NCI-H128 (cell line): ENCODE measurements around the gene NNMT.

Experiments used
- DNase-seq: peaks from one replicate; lab custom pipeline; 2025; ENCODE audit not compliant: unreplicated experiment; lab: John Stamatoyannopoulos, UW

NNMT gene

DNA sequence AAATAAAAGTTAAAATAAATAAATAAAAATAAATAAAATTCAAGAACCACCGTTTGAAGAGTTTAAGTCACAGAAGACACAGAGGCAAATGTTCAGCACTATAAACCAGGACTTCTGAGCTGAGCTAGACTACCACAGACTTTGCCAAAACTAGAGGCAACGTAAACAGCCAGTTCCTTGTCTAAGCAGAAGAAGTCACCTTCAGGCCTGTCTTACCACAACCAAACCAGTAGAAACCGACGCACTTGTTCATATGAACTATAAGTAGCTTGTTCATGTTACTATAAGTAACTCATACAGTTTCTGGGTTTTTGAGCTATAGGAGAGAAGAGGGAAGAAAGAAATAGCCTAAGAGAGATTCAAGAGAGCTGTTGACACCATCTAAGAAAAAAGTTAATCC, 48.3 kb downstream of the NNMT start:
- no peak for DNase-seq

DNA sequence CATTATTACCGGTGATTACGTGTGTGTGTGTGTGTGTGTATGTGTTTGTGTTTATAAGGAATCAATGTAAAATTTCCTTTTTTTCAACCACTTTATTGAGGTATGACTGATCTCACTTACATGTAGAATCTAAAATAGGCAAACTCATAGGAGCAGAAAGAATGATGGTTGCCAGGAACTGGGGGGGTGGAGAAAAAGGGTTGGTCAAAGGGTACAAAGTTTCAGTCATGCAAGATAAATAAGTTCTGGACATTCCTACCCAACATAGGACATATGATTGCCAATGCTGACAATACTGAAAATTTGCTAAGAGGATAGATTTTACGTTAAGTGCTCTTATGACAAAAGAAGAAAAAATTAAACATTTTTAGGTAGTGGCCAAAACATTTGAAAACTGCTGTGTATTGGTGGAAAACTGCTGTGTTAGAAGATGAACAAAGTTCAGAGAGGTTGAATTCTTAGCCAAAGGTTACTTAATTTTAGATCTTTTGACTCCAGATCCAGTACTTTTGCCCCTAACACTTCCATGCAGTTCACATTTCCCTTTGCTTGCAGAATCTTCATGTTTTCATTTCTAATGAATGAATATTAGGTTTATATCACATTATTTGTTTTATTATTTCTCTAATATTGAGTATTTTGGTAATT, 49.5 kb downstream of the NNMT start:
- DNase-seq: no peak

DNA sequence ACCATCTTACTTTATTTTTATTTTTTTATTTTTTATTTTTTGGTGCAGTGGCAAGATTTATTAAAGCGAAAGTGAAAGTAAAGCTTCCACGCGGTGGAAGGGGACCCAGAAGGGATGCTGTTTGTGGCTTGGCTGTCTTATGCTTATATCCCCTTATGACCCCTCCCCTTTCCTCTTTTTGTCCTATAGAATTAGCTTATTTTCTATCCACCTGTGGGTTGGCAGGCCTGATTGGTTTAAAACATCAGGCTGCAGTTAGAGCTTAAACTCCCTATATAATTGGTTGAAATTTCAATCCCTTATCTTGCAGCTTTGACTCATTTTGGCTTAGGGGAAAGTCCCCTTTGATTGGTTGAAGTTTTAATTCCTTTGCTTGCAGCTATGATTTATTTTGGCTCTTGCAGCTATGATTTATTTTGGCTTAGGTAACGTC, 50.5 kb downstream of the NNMT start:
- DNase-seq: no peak

DNA sequence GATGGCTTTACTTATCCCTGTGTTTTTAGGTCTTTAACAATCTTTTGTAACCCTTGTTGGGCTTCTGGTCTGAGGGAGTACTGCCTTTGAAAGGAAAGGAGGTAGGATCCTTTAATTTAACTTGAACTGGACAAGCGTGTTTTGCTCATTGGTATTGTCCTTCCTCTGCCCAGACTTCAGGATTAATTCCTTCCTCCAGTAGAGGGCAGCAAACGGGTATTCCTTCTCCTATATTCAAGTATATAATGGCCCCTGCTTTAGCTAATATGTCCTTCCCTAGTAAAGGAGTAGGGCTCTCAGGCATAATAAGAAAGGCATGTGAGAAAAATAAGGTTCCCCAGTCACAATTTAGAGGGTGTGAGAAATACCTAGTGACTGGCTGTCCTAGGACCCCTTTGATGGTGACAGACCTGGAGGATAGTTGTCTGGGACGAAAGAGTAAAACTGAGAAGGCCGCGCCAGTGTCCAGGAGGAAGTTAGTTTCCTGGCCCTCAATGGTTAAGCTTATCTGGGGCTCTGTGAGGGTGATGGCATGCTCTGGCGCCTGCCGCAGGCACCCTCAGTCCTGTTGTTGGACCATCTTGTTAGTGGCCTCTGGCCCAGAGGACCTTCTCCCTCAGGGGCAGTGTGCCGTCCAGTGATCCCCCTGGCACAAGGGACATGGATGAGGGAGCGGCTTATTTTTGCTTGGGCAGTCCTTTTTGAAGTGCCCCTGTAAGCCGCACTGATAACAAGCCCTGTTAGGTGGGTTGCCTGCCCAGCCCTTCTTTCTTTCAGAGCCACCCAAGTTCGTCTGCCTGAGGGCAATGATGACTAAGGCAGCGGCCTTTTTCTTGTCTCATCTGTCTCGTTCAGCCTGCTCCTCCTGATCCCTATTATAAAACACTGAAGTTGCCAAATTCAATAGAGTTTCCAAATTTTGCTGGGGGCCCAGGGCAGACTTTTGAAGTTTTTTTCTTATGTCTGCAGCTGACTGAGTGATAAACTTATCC, 52.3 kb downstream of the NNMT start:
- no peak for DNase-seq

DNA sequence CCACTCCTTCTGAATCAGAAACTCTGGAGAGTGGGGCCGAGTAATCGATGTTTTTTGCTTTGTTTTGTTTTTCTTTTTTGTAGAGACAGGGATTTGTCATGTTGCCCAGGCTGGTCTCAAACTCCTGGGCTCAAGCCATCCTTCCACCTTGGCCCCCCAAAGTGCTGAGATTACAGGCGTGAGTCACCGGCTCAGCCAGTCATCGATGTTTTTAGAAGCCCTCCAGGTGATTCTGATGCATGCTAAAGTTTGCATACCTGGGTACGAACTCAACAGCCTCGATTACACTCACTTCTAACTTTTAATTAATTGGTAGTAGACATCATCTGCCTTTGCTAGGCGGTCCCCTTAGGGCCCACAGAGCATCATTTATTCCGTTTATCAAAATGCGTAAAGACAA, 53.8 kb downstream of the NNMT start:
- DNase-seq: no peak

DNA sequence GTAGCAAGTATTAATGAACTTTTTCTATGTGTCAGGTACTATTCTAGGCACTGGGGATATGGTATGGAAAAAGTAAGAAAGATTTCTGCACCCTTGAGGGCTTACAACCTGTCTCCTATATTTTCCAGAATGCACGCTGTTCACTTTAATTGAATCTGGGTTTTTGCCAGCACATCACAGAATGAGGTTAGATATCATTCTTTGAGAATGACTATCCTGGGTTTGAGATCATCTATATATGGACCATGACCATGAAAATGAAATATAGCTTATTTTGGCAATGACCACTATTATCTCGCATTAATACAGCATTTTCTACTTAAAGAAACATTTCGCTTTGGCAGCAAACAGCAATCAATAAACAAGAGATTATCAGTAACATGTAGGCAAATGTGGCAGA, 57.2 kb downstream of the NNMT start:
- no peak for DNase-seq

DNA sequence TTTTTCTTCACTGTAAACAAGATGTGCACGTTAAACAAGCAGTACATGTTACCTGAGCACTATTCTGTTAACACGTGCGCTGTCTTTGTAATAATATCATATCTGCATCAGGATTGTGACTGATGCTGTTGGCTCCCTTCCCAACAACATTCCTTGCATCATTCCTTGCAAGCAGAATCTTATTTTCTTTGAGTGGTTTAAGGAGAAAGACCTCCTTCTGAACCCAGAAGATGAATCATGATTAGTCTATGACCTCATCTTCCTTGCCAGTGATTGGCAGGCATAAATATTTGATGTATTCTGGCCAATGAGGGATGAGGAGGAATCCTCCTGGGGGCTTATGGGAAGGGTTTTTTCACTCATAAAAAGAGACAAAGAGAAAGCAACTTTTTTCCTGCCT, 57.9 kb downstream of the NNMT start:
- DNase-seq: no peak

DNA sequence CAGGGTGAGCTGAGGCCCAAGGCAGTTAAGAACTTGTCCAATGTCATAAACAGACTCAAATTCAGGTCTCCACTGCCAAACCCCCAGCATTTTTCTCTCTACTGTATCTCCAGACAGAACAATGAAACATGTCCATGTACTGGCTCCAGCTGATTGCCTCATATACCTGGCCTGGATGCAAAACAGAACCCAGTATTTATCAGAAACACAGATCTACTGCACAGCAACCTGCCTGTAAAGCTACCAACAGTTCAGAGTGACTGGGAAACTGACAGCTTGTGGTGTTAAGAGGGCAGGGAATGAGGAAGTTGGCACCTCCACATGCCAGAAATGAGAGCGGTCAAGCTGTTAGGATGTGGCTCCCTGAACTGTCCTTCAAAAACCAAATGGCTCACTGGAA, 62.5 kb downstream of the NNMT start:
- DNase-seq: no peak

DNA sequence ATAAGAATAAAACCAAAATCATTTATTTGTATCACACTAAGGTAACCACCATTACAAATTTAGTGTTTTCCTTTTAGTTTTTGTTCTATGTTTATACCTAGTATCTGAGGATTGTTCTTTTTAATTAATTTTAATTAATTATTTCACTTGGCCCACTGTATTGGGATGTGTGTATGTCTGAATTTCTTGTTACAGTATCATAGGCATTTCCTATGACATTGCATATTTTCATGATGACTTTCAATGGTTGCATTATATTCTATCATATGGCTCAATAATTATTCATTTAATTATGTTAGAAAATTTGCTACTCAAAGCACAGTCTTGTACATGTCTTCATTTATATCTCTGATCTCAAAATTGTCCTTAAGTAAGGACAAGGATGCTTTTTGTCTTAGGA, 63.1 kb downstream of the NNMT start:
- DNase-seq: no peak

DNA sequence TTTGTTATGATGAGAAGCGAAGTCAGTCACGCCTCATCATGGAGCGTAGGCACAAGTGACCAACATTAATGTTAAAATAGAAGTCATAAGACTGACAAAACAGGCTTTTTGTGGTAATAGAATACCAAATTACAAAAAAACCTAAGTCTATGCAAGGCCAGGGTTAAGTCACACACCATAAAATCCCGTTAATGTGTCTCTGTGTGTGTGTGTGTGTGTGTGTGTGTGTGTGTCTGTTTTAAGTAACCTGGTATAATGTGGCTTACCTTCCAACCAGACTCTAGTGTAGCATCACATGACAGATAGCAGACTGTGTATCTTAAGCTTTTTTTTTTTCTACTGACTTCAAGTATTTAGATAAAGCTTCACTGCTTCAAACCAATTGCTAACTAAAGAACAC, 66.1 kb downstream of the NNMT start:
- no peak for DNase-seq

DNA sequence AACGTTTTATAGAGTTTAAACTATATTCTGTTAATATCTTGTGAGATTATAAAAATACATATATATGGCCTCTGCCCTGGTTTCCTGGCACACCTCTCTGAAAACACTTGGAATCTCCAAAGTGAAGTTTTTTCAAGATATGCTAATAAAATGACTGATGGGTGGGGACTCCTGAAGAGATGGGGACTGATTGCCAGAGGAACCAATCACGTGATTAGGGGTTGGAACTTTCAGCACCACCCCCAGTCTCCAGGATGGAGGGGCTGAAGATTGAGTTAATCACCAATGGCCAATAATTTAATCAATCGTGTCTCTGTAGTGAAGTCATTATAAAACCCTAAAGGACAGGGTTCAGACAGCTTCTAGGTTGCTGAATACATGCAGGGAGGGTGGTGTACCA, 66.8 kb downstream of the NNMT start:
- no peak for DNase-seq
